Stimulated activated naive CD8-positive, alpha-beta T cell treated with anti-CD3 and anti-CD28 coated beads, Interleukin-15, amount 100 ng/mL, for 72 hours (primary cell): ENCODE measurements around the gene ABLIM3.

Source experiments
- ATAC-seq: fragments of 150-1000 bp; cut with Tn5 transposase; 2 replicates; pipeline ENCODE4 v1.10.0; 2021; ENCODE audit warnings: mild to moderate bottlenecking, moderate library complexity
- DNase-seq, 2 donors: peaks; one replicate each; pipeline ENCODE4 v3.0.0; 2021 to 2022
- H3K27ac Mint-ChIP-seq, 2 donors: one replicate each; pipeline ENCODE4 v1.8.0; 2022; ENCODE audit warnings: mild to moderate bottlenecking in 2 of 2, mixed read lengths in 2 of 2, moderate library complexity in 2 of 2
- H3K27me3 Mint-ChIP-seq: one replicate; pipeline ENCODE4 v1.8.0; 2022; ENCODE audit warnings: mixed read lengths
- H3K4me1 Mint-ChIP-seq: one replicate; pipeline ENCODE4 v1.8.0; 2022; ENCODE audit warnings: mild to moderate bottlenecking, mixed read lengths
- H3K4me3 Mint-ChIP-seq, 2 donors: one replicate each; pipeline ENCODE4 v1.8.0; 2022; ENCODE audit warnings: mild to moderate bottlenecking in 2 of 2, mixed read lengths in 2 of 2, moderate library complexity in 1 of 2
- H3K9me3 Mint-ChIP-seq, 2 donors: one replicate each; pipeline ENCODE4 v1.8.0; 2022; ENCODE audit warnings: mixed read lengths in 2 of 2

The ABLIM3 gene

DNA sequence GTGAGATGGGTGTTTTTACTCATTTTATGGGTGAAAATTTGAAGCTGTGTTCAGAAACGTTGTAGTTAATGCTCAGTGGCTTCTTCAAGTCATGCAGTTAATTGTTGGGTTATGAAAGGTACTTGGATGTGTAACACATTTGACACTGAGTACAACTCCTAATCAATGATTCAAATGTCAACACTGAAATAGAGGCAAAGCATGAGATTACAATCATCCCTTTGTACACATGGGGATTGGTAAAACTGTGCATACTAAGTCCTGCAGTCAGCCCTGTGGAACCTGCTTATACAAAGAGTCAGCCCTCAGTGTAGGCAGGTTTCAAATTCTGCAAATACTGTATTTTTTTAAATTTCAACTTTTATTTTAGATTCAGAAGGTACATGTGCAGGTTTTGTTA lies 3.3 kb downstream of the ABLIM3 start:
- Mint-ChIP-seq H3K27ac (no peak overlapping the region), H3K4me3 (no peak overlapping the region), H3K4me1 (peaks cover 6% of the 10 kb centered on the region), H3K9me3 (no peaks in the 10 kb centered on the region), H3K27me3 (peaks cover 26% of the 10 kb centered on the region)
- no peak for ATAC-seq
- DNase-seq: no peak

DNA sequence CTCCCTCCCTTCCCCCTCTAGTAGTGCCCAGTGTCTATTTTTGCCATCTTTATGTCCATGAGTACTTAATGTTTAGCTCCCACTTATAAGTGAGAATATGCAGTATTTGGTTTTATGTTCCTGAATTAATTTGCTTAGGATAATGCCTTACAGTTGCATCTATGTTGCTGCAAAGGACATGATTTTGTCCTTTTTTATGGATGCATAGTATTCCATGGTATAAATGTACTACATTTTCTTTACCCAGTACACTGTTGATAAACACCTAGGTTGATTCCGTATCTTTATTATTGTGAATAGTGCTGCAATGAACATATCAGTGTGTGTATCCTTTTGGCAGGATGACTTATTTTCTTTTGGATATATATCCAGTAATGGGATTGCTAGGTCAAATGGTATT lies 3.8 kb downstream of the ABLIM3 start:
- H3K27ac Mint-ChIP-seq: no peak overlapping the region
- DNase-seq: no peak

DNA sequence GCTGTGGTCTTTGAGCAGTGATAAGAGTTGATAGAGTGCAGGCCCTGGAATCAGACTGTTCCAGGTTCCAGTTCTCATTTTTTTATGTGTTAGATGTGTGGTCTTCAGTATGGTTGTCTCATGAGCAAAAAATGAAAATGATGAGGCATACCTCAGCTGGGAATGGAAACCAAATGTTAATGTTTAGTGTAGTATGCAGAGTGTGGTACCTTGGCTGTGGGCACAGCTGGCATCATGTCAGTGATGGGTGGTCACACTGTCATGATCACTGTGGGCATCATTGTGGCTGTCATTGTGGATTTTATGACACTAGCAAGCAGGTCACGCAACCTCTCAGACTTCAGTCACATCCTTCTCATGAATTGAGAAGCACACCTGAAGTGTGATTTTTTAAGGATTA lies 6.4 kb downstream of the ABLIM3 start:
- no peak for DNase-seq
- no peak overlapping the region for H3K27ac Mint-ChIP-seq
- no peaks in the 10 kb centered on the region for H3K9me3 Mint-ChIP-seq
- H3K4me3 Mint-ChIP-seq: no peak overlapping the region
- peaks cover 13% of the 10 kb centered on the region for H3K27me3 Mint-ChIP-seq
- ATAC-seq: no peak
- no peaks in the 10 kb centered on the region for H3K4me1 Mint-ChIP-seq

More for the DNA sequence above, 3.8 kb downstream of the ABLIM3 start:
- Mint-ChIP-seq H3K9me3 (no peaks in the 10 kb centered on the region), H3K4me3 (no peak overlapping the region), H3K4me1 (peaks cover 6% of the 10 kb centered on the region), H3K27me3 (peaks cover 26% of the 10 kb centered on the region)
- no peak for ATAC-seq

DNA sequence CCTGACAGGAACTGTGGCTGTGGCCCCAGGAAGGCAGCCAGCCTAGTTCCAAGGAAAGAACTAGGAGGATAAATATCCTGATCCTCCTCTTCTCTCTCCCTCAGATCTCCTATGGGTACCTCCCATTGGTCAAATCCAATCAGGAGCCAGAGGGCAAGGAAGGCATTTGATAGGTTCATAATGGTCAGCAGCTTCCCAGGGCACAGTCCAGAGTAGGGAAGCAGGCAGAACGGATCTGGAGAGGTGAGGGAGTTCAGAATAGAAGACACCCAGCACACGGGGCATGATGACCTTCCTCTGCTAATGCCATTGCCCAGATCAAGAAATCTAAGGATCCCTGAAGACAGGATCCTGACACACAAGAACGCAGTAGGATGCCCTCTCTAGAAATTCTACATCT lies 8.6 kb downstream of the ABLIM3 start:
- Mint-ChIP-seq H3K9me3 (no peaks in the 10 kb centered on the region), H3K4me1 (no peaks in the 10 kb centered on the region), H3K27me3 (no peaks in the 10 kb centered on the region), H3K27ac (no peak overlapping the region), H3K4me3 (no peak overlapping the region)
- DNase-seq (no peak), ATAC-seq (no peak)

DNA sequence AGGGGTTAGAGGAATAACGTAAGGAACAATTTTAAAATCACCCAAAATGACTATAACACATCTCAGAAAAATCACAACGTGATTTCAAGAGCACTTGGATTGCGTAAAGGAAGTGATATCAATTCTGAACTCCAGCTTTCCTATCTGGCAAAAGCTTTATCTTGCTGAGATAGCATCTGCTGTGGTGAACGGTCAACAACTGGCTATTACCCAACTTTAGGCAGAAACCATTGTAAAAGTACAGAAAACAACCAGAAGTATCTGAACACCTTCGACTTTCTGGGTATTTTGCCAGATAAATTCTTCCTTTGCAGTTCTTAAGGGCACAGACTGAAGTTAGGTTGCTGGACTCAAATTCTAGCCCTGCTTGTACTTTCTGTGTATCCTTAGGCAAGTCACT lies 9.2 kb downstream of the ABLIM3 start:
- ATAC-seq: no peak
- no peak overlapping the region for H3K27ac Mint-ChIP-seq
- H3K4me1 Mint-ChIP-seq: no peaks in the 10 kb centered on the region
- no peak overlapping the region for H3K4me3 Mint-ChIP-seq
- no peaks in the 10 kb centered on the region for H3K9me3 Mint-ChIP-seq
- no peaks in the 10 kb centered on the region for H3K27me3 Mint-ChIP-seq
- no peak for DNase-seq

DNA sequence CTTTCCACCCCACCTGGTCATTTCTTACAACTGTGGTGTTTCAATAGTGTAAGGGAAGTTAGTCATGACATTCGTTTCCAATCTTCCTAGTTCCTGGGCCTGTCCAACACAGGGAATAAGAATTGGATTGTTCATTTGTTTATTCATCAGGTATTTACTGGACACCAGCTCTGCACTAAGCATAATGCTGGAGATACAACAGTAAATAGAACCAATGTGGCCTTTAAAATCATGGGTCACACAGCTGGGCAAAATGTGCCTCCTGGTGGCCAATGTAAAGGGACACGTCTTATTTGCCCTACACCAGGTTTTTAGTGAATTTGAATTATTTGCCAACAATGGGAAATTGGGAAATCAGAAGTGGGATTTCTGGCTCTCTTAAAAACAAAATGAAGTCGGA lies 10.4 kb downstream of the ABLIM3 start:
- ATAC-seq: no peak
- Mint-ChIP-seq H3K9me3 (no peaks in the 10 kb centered on the region), H3K4me3 (no peak overlapping the region), H3K4me1 (no peaks in the 10 kb centered on the region), H3K27ac (no peak overlapping the region), H3K27me3 (no peaks in the 10 kb centered on the region)
- no peak for DNase-seq

DNA sequence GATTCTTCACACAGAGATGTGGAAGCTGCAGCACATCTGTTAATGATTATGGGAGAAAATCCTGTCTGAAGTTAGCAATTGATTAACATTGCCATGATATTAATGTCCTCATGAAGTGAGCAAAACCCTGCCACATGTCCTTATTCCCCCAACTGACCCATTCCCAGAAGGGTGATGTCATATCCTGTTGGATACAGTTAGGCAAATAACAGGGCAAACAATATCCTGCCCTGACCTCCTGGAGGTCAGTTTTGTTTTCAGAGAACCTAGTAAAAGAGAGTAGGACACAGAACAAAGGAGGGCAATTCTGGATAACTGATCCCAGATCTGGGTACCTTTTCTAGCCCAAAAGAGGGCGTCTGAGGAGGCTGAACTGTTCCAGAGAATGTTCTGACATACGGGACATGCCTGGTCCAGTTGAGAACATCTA lies 11.0 kb downstream of the ABLIM3 start:
- H3K4me1 Mint-ChIP-seq: no peaks in the 10 kb centered on the region
- ATAC-seq (no peak), DNase-seq (no peak)
- H3K27ac Mint-ChIP-seq: no peak overlapping the region
- H3K4me3 Mint-ChIP-seq: no peak overlapping the region
- no peaks in the 10 kb centered on the region for H3K9me3 Mint-ChIP-seq
- no peaks in the 10 kb centered on the region for H3K27me3 Mint-ChIP-seq

DNA sequence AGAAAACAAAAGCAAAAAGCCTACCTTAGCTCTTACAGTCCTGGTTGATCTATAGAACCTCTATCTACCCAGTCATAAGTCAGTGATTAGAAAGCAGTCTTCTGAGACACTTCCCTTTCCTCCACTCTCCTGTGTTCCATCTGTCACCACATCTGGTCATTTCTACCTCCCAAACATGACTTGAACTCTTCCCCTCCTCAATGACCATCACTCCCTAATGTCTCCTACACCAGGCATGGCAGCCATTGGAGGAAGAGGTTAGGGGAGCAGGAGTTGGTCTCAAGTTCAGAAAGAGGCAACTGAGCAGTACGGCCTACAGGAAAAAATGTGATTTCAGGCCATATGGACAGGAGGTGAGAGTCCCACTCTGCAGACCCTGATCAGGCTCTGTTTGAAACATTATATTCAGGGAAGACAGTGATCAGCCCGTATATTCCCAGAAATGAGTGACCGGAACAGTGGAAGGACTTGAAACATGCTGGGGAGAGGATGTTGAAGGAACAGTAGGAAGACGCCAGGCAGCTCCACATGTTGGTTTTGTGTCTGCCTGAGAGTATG lies 12.0 kb downstream of the ABLIM3 start:
- ATAC-seq: no peak
- no peaks in the 10 kb centered on the region for H3K27me3 Mint-ChIP-seq
- H3K9me3 Mint-ChIP-seq: no peaks in the 10 kb centered on the region
- no peaks in the 10 kb centered on the region for H3K4me1 Mint-ChIP-seq
- no peak overlapping the region for H3K27ac Mint-ChIP-seq
- no peak overlapping the region for H3K4me3 Mint-ChIP-seq
- no peak for DNase-seq

DNA sequence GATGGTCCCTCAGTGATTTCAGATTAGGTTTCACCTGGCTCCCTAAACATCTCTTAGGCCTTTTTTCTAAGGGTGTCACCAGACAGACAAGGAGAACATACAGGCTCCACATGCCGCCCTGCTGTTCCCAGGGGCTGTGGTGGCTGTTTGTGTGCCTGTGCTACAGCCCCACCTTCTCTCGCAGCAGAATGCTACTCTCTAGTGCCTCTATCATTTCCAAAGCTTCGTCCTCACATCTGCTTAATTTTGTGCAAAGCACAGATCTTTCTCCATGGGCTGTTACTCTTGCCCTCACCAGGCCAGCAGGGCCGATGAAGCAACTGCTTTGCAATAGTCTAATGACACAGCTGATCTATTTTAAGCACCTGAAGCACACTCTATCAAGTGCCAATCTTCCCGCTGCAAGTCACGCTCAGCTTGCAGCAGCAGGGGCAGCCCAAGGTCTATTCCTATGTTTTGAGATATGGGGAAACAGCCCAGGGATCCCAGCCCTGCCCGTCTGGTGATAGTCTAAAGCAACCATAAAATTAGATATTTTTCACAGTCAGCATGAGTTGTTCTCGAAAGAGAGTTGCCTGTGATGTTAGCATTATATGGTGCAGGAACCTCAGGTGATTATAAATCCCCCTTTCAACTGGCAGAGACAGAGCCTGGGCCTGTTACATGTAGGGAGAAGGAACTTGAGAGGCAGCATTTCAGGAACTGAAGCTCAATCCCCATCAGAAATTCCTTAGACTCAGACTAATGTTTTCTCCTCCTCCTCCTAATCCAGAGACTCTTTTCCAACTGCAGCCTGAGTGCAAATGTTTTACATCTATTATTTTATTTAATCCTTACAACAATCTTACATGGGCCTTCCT lies 12.7 kb downstream of the ABLIM3 start:
- Mint-ChIP-seq H3K4me3 (no peak overlapping the region), H3K4me1 (no peaks in the 10 kb centered on the region), H3K27me3 (no peaks in the 10 kb centered on the region), H3K27ac (peak overlapping the region in 1 of 2 donors; percentile 4), H3K9me3 (no peaks in the 10 kb centered on the region)
- DNase-seq: no peak
- ATAC-seq: no peak

DNA sequence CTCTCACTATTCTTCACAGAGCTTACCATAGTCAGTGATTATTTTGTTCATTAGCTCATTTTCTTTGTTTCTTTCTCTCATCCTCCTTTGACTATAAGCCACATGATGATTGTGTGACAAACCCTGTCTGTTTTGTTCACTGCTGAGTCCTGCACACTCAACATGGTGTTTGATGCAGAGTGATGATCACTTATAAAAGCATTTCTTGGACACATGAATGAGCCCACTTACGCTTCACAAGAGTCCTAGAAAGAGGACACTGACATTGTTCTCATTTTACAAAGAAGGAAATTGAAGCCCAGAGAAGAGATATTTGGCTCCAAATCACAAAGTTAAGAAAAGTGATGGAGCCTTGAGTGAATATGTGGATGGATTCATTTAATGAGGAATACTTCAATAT lies 13.4 kb downstream of the ABLIM3 start:
- Mint-ChIP-seq H3K4me3 (no peak overlapping the region), H3K4me1 (no peaks in the 10 kb centered on the region), H3K9me3 (no peaks in the 10 kb centered on the region), H3K27me3 (peaks cover 3% of the 10 kb centered on the region), H3K27ac (peak overlapping the region in 1 of 2 donors; percentile 4)
- ATAC-seq: no peak
- DNase-seq: no peak

DNA sequence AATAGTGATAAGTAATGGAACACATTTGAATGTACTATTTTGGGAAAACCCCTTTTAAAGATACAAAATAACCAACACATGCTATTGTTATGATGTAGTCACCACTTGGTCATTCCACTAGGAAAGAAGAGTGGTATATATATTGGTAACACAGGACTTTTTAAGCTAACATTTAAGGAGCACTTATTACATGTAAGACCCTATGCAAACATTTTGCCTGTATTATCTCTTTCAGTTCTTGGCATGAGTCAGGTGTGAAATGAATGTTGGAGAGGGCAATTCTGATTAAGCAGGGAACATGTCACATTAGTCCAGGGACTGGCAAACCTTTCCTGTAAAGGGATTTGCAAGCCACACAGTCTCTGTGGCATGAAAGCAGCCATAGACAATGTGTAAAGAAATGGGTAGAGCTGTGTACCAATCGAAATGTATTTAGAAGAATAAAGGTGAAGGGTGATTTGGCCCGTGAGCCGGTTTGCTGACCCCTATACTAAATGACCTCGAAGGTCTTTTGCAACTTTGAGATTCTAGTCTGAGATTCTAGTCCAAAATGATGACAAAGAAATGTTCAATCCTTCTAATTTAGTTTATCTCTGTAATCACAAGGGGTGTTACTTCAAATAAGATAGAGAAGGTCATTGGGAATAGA lies 15.3 kb downstream of the ABLIM3 start:
- ATAC-seq (peak; percentile 55), DNase-seq (no peak)
- no peak overlapping the region for H3K4me3 Mint-ChIP-seq
- H3K27ac Mint-ChIP-seq: peak overlapping the region in 1 of 2 donors; percentile 44
- no peaks in the 10 kb centered on the region for H3K9me3 Mint-ChIP-seq
- H3K4me1 Mint-ChIP-seq: no peaks in the 10 kb centered on the region
- peaks cover 8% of the 10 kb centered on the region for H3K27me3 Mint-ChIP-seq

DNA sequence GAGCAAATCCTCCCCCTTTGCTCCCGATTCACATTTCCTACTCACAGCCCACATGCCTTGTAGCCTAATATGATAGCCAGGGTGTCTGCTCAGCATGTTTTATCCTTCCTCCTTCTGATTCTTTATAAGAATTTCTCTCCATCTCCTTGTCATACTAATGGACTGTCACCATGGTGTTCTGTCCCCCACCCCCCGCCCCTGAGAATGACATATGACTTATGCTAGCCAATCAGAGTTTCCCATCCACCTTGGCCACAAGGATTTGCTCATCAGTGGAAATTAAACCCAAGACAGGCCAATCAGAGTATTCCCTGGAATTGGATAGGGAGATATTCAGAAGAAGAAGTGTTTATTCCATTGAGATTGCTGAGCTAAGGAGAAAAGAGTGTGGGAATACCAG lies 16.0 kb downstream of the ABLIM3 start:
- Mint-ChIP-seq H3K9me3 (no peaks in the 10 kb centered on the region), H3K4me3 (no peak overlapping the region), H3K27me3 (peaks cover 8% of the 10 kb centered on the region), H3K4me1 (no peaks in the 10 kb centered on the region), H3K27ac (no peak overlapping the region)
- ATAC-seq (no peak), DNase-seq (no peak)

DNA sequence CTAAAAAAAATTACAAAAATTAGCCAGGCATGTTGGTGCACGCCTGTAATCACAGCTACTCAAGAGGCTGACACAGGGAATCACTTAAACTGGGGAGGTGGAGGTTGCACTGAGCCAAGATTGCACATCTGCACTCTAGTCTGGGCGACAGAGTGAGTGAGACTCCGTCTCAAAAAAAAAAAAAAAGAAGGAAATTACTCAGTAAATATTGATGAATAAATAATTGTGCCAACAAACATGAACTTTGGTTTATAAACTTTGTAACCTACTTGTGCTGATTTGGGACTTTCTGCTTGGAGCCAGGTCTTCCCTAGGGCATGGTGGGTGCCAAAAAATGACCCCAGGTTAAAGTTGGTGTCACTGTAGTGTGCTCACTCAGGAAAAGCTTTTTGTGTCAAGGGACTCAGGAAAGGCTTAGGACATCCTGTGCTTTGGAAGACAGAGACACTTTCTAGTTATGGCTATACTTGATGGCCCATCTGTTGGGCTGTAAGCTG lies 19.0 kb downstream of the ABLIM3 start:
- peaks cover 8% of the 10 kb centered on the region for H3K27me3 Mint-ChIP-seq
- no peaks in the 10 kb centered on the region for H3K9me3 Mint-ChIP-seq
- ATAC-seq (no peak), DNase-seq (no peak)
- no peak overlapping the region for H3K27ac Mint-ChIP-seq
- H3K4me1 Mint-ChIP-seq: no peaks in the 10 kb centered on the region
- no peak overlapping the region for H3K4me3 Mint-ChIP-seq

DNA sequence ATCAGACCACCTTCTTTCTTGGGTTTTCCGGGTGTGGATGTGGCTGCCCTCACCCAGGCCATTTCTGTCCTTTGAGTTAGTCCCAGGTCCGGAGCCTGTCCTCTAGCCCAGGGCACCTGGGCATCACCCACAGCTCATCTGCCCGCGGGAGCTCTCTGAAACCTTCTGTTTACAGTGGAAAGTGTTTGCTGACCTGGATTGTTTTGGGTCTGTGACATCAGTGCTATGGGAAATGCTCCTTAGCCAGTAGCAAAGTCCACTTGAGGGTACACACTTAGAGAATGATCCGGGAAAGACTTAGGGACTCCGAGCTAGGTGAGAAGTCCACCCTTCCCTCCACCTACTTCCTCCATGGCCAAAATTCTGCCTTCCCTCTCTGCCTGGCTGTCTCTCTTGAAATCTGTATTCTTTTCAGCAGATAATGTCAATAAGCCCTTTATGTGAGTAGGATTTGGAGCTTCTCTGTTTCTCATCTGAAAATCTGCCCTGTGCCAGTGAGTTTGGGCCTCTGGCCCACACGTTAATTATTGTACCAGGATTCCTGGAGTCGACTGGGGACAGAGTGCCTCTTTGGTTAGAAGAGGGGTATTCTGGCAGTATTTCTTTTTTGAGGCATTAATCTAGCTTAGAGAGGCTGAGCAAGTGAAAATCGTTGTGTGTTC lies 19.9 kb downstream of the ABLIM3 start:
- no peaks in the 10 kb centered on the region for H3K4me1 Mint-ChIP-seq
- no peak overlapping the region for H3K4me3 Mint-ChIP-seq
- ATAC-seq: no peak
- peaks cover 8% of the 10 kb centered on the region for H3K27me3 Mint-ChIP-seq
- DNase-seq: no peak
- H3K9me3 Mint-ChIP-seq: no peaks in the 10 kb centered on the region
- H3K27ac Mint-ChIP-seq: peak overlapping the region in 1 of 2 donors; percentile 45

DNA sequence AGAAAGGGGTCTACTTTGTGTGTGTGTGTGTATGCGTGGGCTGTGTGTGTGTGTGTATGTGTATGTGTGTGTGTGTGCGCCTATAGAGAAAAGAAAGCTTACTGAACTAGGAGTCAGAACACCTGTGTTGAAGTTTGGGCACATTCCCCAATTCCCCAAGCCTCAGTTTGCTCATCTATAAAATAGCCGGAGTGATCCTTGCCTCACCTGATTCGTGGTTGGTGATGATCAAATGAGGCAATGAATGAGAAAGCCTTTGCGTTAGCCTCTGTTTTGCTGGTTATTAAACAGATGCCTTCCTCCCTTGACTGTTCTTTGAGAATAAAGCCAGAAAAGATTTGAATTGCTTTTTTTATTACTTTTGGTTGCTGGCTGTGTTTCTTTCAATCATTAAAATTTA lies 20.6 kb downstream of the ABLIM3 start:
- DNase-seq (no peak), ATAC-seq (no peak)
- Mint-ChIP-seq H3K27me3 (peaks cover 8% of the 10 kb centered on the region), H3K4me3 (no peak overlapping the region), H3K9me3 (no peaks in the 10 kb centered on the region), H3K4me1 (no peaks in the 10 kb centered on the region), H3K27ac (no peak overlapping the region)
